K562 (cell line): ENCODE data around the gene SEC14L5. TPM values are rescaled to one million over a fixed set of nuclear protein-coding genes. Genes with fewer than 3 reads are reported as not detected.

Experiments used
- ATAC-seq: fragments of 200-7000 bp; cut with Tn5 transposase; 3 replicates; pipeline ENCODE4 v1.9.1; 2020; ENCODE audit warnings: moderate library complexity
- BruUV-seq: library from RNA; stranded (reverse); fragments of 400-500 nt; replicated peaks from 2 replicates; lab custom pipeline; 2021; lab: Mats Ljungman, UMichigan
- CTCF ChIA-PET: fragments of 300-600 bp; formaldehyde crosslinking; extraction: SDS; loops from one replicate; lab custom pipeline; 2021; ENCODE audit warnings: low intra/inter-chr PET ratio; lab: Yijun Ruan, JAX
- POLR2A ChIA-PET: fragments of 300-600, 350-650 bp; sonication (Branson Sonifier 250); formaldehyde crosslinking; extraction: SDS; loops from one replicate; lab custom pipeline; 2021; ENCODE audit warnings: antibody characterized with exemption, inconsistent platforms; lab: Yijun Ruan, JAX
- DNase-seq, 4 experiments: peaks; one replicate each; pipeline versions ENCODE4 v3.0.0 to v3.0.0-alpha.2; 2011 to 2018; ENCODE audit warnings: low spot score in 3 of 4, mixed read lengths in 3 of 4; ENCODE audit errors: extremely low read depth in 1 of 4
- FAIRE-seq: peaks from 2 replicates; lab custom pipeline; 2011; peaks lifted over from hg19 to GRCh38; lab: Jason Lieb, UNC
- H2AFZ ChIP-seq: 2 replicates; pipeline ENCODE4 v1.6.0; 2011; ENCODE audit warnings: low read depth, low read length, control low read depth, inconsistent platforms
- H3K27ac ChIP-seq: fragments of 200-600 bp; 3 replicates; pipeline ENCODE4 v1.8.0; 2011; ENCODE audit warnings: low read depth, mild to moderate bottlenecking, control low read depth, inconsistent platforms, low read length, moderate library complexity, mixed read lengths; ENCODE audit errors: extremely low read depth
- H3K27me3 ChIP-seq, 2 experiments: fragments of 300-600 bp in 1 of 2; 2 replicates in 1 of 2; 3 replicates in 1 of 2; pipeline versions ENCODE4 v1.6.0 to v1.8.0; 2011; ENCODE audit warnings: inconsistent platforms in 2 of 2, low read length in 2 of 2, mild to moderate bottlenecking in 1 of 2, mixed read lengths in 1 of 2, moderate library complexity in 1 of 2; ENCODE audit not compliant: control insufficient read depth in 2 of 2, insufficient read depth in 2 of 2
- H3K36me3 ChIP-seq: fragments of 300-600 bp; 3 replicates; pipeline ENCODE4 v1.8.0; 2011; ENCODE audit warnings: mild to moderate bottlenecking, low read length, inconsistent platforms; ENCODE audit not compliant: control insufficient read depth, insufficient read depth
- H3K4me1 ChIP-seq, 2 experiments: fragments of 200-600 bp in 1 of 2; replicated peaks in 1 of 2; 2 replicates in 1 of 2; 3 replicates in 1 of 2; pipeline versions ENCODE4 v1.5.1 to v1.8.0; 2011; ENCODE audit warnings: inconsistent platforms in 2 of 2, low read length in 2 of 2, mild to moderate bottlenecking in 1 of 2, mixed read lengths in 1 of 2, moderate library complexity in 1 of 2; ENCODE audit not compliant: control insufficient read depth in 2 of 2, insufficient read depth in 2 of 2
- H3K4me2 ChIP-seq: 2 replicates; pipeline ENCODE4 v1.6.1; 2011; ENCODE audit warnings: low read length, control low read depth, inconsistent platforms, mixed read lengths; ENCODE audit not compliant: insufficient read depth
- H3K4me3 ChIP-seq: fragments of 200-600 bp; sonication (generic), shearing (Covaris generic); 2 replicates; pipeline ENCODE4 v1.5.1; 2016; ENCODE audit warnings: control low read depth, inconsistent platforms
- H3K79me2 ChIP-seq: fragments of 200-600 bp; 3 replicates; pipeline ENCODE4 v1.8.0; 2011; ENCODE audit warnings: low read length, inconsistent platforms; ENCODE audit not compliant: control insufficient read depth, insufficient read depth
- H3K9ac ChIP-seq, 2 experiments: 2 replicates each; pipeline versions ENCODE4 v1.6.0 to v1.6.1; 2011; ENCODE audit warnings: low read depth in 2 of 2, low read length in 2 of 2, control low read depth in 1 of 2, inconsistent platforms in 1 of 2, mild to moderate bottlenecking in 1 of 2, mixed read lengths in 1 of 2; ENCODE audit not compliant: insufficient read depth in 1 of 2
- H3K9me1 ChIP-seq: one replicate; pipeline ENCODE4 v1.6.0; 2011; ENCODE audit warnings: inconsistent platforms, mild to moderate bottlenecking, low read length, moderate library complexity; ENCODE audit not compliant: control insufficient read depth, insufficient read depth
- H3K9me3 ChIP-seq: replicated peaks from 2 replicates; pipeline ENCODE4 v1.5.1; 2011; ENCODE audit warnings: low read depth, low read length, inconsistent platforms; ENCODE audit not compliant: control insufficient read depth, insufficient read depth
- H4K20me1 ChIP-seq: replicated peaks from 2 replicates; pipeline ENCODE4 v1.6.1; 2011; ENCODE audit warnings: low read length, inconsistent platforms, mixed read lengths; ENCODE audit not compliant: control insufficient read depth, insufficient read depth
- ATF2 ChIP-seq: sonication (generic); formaldehyde crosslinking; IDR thresholded peaks from 2 replicates; pipeline ENCODE4 v1.8.1; 2022; ENCODE audit warnings: missing genetic modification reagents
- EGR1 ChIP-seq: fragments of 450-650 bp; conservative IDR thresholded peaks from 2 replicates; pipeline ENCODE4 v1.6.1; 2017; ENCODE audit warnings: mild to moderate bottlenecking
- FOS ChIP-seq: IDR thresholded peaks from 3 replicates; pipeline ENCODE4 v1.6.1; 2011; ENCODE audit not compliant: insufficient read length; ENCODE audit errors: extremely low read depth
- POU5F1 ChIP-seq: fragments of 150-350 bp; IDR thresholded peaks from 2 replicates; pipeline ENCODE4 v1.6.1; 2014; ENCODE audit warnings: borderline replicate concordance, low read length, low read depth, mild to moderate bottlenecking; ENCODE audit not compliant: partially characterized antibody
- PRMT5 ChIP-seq: sonication (generic); formaldehyde crosslinking; IDR thresholded peaks from 2 replicates; pipeline ENCODE4 v1.5.0; 2020; ENCODE audit warnings: missing genetic modification reagents
- SNAPC5 ChIP-seq: fragments of 250-450 bp; sonication (Bioruptor Pico); IDR thresholded peaks from 2 replicates; pipeline ENCODE4 v1.8.0; 2021; ENCODE audit warnings: moderate library complexity, mild to moderate bottlenecking, inconsistent platforms
- WGBS: fragments of 100-300 bp; shearing (Covaris generic); methylation state at CpG from one replicate; pipeline ENCODE4 v1.1.6; 2016; ENCODE audit warnings: low coverage, mixed read lengths; ENCODE audit not compliant: insufficient coverage; ENCODE audit errors: missing lambda C conversion rate; 5-methylcytosine and 5-hydroxymethylcytosine counted together
- in situ Hi-C: fragments of 300-500 bp; cut with MboI; formaldehyde crosslinking; loops from 4 replicates; pipeline ENCODE4 v1.15.0; 2018; ENCODE audit warnings: inconsistent platforms, mixed read lengths
- intact Hi-C: fragments of 100-400 bp; cut with micrococcal nuclease; formaldehyde crosslinking; loops from 2 replicates; pipeline ENCODE4 v1.14.2; 2022
- polyA plus RNA-seq, 8 experiments: library from polyadenylated mRNA; depleted of rRNA in 4 of 8; stranded (reverse) in 5 of 8; unstranded in 3 of 8; fragments of >200 nt; fragmentation: Nextera tagmentation in 2 of 8; fragmentation: Illumina TruSeq in 1 of 8; extraction: Ambion mirVana in 2 of 8; extraction: Trizol in 1 of 8; gene quantifications; 2 replicates each; pipeline versions ENCODE4 v1.2.1 to v1.2.3, GENCODE V29; 2011 to 2014; ENCODE audit warnings: inconsistent platforms in 1 of 8, missing spikeins in 1 of 8
- total RNA-seq, 7 experiments: library from RNA; depleted of rRNA in 6 of 7; stranded (reverse); fragments of >200 nt in 6 of 7; fragmentation: Illumina TruSeq in 2 of 7; extraction: Trizol in 2 of 7; gene quantifications; 2 replicates each; pipeline versions ENCODE4 v1.2.1 to v1.2.3, GENCODE V29; 2011 to 2021; ENCODE audit warnings: low replicate concordance in 1 of 7

Gene SEC14L5
- total and polyA plus RNA-seq, 9 of the 15 experiments (the other 6 are each of a cell fraction or from before 2014, with no cell fraction given) = 0.11 TPM; not detected in 8

GRCh38 chr16:5020551-5020950 is 62.4 kb downstream of the SEC14L5 start:
- Histone ChIP-seq H2AFZ (no peak overlapping the region), H3K4me2 (no peak overlapping the region), H3K79me2 (no peaks in the 10 kb centered on the region), H3K9me1 (no peaks in the 10 kb centered on the region), H3K27ac (no peak overlapping the region), H3K27me3 (peaks cover 8 to 51% of the 10 kb centered on the region in 2 experiments; a peak in 4 of 5 replicates), H3K9me3 (no peaks in the 10 kb centered on the region), H3K9ac (no peak overlapping the region), H3K36me3 (no peaks in the 10 kb centered on the region), H3K4me3 (no peak overlapping the region), H4K20me1 (no peaks in the 10 kb centered on the region; the same call in 1 of the 2 replicates), H3K4me1 (peaks cover 0 to 9% of the 10 kb centered on the region in 2 experiments; a peak in 1 of 5 replicates)
- ATAC-seq (peak; percentile 42), DNase-seq (no peak), FAIRE-seq (no peak)
- intact Hi-C loops = no loop called here
- CTCF ChIA-PET = no interaction called here
- WGBS = 0% methylated on average over 11 of the region's 15 CpGs
- POLR2A ChIA-PET = interaction anchor here (0.9 to 1.4 kb wide), 2 partner anchors 9 to 10 kb away, joined by 3 to 7 read pairs; no protein-coding TSS in a partner anchor
- BruUV-seq = no TSS peak
- 0 out of 2 replicates have a peak, but pooled peaks have one; percentile 13 for TF ChIP-seq EGR1
- no peak for TF ChIP-seq ATF2 (CRISPR knock-in tag)
- in situ Hi-C loops = no loop called here

- peaks cover 0 to 9% of the 10 kb centered on the region in 2 experiments; a peak in 1 of 5 replicates for H3K4me1 ChIP-seq
- no peak overlapping the region for H2AFZ ChIP-seq
- H3K27me3 ChIP-seq = peaks cover 8 to 40% of the 10 kb centered on the region in 2 experiments; a peak in 4 of 5 replicates
- no peaks in the 10 kb centered on the region for H3K36me3 ChIP-seq
- DNase-seq (no peak), ATAC-seq (no peak), FAIRE-seq (no peak)
- WGBS = 4% methylated on average over 6 of the region's 6 CpGs
- in situ Hi-C loops = no loop called here
- CTCF ChIA-PET = no interaction called here
- no peaks in the 10 kb centered on the region for H3K79me2 ChIP-seq
- no peaks in the 10 kb centered on the region for H3K9me1 ChIP-seq
- H3K27ac ChIP-seq = no peak overlapping the region
- TF ChIP-seq SNAPC5 (CRISPR knock-in tag) = no peak
- TF ChIP-seq POU5F1 = no peak
- TF ChIP-seq FOS = no peak
- TF ChIP-seq PRMT5 (CRISPR knock-in tag) = no peak
- no peaks in the 10 kb centered on the region for H4K20me1 ChIP-seq
- H3K4me2 ChIP-seq = no peak overlapping the region
- no peaks in the 10 kb centered on the region for H3K9me3 ChIP-seq
- no peak overlapping the region for H3K9ac ChIP-seq
- intact Hi-C loops = no loop called here
- no TSS peak for BruUV-seq
- POLR2A ChIA-PET = no interaction called here
- no peak overlapping the region for H3K4me3 ChIP-seq
These were observed 64.4 kb downstream of the SEC14L5 start for GRCh38 chr16:5022521-5022920.
